HG03565 (cell line): ENCODE data around the gene SPSB1.

ENCODE experiments used
- ATAC-seq: cut with Tn5 transposase; IDR thresholded peaks from one replicate; pipeline ENCODE4 v1.9.1; 2021; ENCODE audit warnings: mild to moderate bottlenecking, moderate library complexity; ENCODE audit not compliant: unreplicated experiment

SPSB1 gene

DNA sequence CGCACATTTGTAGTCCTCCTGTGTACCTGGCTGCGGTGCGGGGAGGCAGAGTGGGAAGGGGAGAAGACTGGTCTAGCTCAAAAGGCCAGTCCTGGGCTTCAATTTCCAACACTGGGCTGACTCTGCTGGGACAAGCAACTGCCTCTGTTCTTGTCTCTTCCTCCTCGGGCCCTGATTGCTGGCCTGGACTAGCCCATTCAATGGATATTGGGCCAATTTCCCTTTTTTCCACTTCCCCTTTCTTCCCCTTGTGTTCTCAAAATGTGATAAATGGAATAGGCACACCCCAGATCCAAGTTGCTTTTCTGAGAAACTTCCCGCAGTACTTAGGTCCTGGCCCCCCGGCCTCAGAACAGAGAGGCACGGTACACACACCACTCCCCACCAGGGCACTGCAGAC lies 48.2 kb downstream of the SPSB1 start:
- no peak for ATAC-seq

DNA sequence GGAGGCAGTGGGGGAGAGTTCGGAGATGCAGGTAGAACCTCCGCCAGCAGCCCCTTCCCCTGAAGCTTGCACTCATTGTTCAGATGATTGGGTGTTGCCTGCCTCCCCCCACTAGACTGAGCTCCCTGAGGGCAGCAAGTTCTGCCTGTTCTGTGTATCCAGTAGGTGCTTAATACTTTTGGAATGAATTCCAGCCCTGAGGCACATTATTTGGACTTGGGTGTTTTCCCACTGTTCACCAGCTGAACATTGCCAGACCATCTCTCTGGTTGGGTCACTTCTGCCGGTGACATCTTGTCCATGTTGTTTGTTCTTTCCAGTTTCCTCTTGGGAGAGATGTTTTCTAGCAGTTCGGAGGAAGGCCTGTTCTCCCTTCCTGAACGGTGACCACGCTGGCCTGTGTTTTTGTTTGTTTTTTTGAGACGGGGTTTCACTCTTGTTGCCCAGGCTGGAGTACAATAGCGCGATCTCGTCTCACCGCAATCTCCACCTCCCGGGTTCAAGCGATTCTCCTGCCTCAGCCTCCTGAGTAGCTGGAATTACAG lies 48.7 kb downstream of the SPSB1 start:
- ATAC-seq, result no peak

DNA sequence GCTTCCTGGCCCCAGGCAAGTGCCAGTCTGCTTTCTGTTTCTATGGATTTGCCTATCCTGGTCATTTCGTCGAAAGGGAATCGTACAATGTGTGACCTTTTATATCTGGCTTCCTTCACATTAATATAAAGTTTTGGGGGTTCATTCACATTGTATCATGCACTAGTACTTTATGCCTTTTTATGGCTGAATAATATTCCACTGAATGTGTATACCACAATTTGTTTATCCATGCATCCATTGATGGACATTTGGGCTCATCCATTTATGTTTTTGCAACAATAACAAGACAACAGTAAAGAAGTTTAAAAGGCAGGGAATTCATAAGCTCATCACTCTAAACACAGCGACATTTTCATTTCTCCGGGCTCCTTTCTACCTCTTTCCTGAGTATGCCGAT lies 50.6 kb downstream of the SPSB1 start:
- ATAC-seq, result no peak

DNA sequence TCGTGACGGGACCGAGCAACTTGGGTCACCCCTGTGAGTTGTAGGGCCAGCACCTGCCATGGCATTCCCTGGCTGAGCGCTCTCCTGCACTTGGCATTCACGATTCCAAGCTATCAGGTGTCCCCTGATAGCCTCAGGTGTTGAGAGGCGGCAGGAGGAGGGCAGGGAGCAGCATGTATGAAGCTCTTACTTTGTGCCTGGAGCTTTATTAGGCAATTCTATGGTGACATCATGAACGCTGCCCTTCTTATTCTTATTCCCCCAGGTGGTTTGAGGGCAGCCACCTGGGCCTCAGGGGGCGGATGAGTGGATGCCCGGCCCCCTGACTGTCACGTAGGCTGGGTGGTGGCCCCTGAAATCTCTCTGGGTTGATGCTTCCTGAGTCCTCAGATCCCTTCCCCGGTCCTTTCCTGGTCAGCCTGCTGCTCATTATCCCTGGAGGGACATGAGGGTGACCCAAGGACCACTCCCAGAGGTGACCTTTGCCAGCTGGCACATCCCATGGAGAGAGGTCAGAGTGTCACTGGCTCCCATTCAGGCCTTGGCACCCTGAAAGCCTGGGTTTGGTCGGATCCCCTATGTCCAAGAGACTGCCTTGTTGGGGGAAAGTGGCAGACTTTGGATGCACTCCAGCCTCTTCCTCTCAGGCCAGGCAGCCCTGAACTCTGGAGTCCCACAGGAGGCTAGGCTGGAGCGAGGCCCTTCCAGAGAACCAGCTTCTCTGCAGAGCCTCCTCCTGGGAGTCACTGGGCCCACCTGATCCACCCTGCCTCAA lies 51.9 kb downstream of the SPSB1 start:
- ATAC-seq, result no peak

DNA sequence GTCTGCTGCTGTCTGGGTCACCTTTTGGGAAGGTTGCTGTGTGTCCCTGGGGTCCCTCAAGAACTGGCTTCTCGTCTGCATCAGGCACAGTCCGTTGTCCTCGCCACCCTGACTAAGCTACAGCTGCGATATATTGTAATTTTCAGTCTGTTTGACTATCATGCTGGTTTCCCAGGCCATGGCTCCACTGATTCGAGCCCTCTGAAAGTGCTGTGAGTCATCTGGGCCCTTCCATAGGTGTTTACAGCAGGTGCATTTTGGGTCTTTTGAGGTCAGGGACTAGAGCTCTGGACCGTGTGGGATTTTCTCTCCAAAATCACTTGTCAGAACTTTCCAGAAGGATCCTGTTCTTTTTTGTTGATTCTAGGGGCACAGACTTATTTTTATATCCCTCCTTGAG lies 52.8 kb downstream of the SPSB1 start:
- no peak for ATAC-seq

DNA sequence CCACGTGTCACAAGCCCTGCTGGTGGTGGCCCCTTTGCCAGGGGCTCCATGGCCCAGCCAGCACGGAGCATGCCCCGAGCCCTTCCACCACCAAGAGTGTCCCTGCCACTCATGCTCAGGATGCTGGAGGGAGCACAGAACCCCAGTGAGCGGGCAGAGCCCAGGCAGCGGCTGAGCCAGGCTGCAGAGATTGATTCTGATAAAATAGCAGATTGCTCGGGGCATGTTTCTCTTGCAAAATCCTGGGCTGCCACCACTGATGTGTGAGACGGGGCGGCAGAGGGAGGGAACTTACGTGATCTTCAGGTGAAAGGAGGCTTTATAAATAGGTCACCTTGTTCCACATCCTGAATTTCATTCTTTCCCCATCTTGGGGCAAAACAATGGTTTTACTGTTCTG lies 53.2 kb downstream of the SPSB1 start:
- ATAC-seq, result no peak

DNA sequence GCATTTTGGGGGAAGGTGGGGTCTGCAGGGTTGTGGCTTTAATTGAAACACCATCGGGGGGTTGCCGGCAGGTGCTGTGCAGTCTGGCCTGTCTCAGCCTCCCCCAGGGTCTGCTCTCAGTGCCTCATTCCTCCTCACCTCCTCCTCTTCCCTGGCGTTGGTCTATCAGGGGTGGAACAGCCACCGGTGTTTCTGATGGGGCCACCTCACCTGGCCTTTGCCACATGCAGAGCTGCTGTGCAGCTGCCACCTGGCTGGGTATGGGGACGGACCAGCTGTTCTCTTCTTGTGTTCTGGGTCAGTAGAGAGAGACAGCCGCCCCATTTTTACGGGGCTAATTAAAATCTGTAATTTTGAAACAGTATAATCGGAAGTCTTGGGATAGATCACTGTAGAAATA lies 53.9 kb downstream of the SPSB1 start:
- ATAC-seq, result no peak

DNA sequence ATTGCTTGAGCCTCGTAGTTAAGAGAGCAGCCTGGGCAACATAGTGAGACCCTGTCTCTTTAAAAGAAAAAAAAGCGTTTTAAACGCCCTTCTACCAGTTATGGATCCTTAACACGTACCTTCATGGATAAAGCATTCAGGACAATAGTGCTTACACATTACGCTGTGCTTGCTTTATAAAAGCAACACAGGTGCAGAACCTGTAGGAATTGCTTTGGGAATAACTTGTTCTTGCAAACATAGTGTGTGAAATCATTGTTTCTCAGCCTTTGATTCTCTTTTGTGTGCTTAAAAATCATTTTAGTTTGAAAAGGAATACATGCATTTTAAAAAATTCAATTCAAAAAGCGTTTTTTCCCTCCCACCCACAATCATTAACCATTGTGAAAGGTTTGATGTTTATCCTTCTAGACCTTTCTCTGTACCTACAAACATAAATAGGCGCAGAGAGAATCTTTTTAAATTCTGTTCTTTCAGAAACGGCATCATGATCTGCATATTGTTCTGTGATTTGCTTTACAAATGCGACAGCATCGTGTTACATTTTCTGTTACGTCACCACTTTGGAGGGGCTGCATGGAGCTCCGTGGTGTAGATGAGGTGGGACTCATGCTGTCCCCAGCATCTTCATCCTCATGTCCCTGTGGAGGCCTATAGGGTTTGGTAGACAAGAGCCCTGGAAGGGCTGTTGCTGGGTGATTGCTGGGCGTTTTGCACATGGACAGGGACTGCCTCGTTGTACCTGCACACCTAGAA lies 54.6 kb downstream of the SPSB1 start:
- ATAC-seq, result no peak

DNA sequence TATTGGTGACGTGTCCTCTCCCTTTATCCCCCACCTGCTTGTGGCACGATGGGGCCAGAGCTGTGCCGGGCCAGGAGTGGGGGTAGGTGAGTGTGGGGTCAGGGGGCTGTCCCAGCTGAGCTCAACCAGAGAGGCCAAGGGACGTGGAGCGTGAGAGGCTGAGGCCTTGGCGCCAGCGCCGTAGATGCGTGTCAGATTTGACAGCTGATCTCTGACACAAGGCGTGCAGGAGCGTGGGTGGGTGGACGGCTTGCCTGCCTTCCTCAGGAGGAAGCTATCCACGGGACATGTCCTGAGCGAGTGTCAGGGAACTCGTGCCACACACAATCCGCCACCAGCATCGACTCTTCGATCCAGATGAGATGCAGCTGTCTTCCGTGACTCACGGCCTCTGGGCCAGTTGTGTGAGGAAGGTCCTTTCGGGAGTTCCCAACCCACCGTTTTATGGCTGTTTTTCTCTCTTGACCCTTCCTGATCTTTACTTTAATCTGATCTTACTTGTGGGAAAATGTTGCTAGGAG lies 56.7 kb downstream of the SPSB1 start:
- ATAC-seq, result no peak

DNA sequence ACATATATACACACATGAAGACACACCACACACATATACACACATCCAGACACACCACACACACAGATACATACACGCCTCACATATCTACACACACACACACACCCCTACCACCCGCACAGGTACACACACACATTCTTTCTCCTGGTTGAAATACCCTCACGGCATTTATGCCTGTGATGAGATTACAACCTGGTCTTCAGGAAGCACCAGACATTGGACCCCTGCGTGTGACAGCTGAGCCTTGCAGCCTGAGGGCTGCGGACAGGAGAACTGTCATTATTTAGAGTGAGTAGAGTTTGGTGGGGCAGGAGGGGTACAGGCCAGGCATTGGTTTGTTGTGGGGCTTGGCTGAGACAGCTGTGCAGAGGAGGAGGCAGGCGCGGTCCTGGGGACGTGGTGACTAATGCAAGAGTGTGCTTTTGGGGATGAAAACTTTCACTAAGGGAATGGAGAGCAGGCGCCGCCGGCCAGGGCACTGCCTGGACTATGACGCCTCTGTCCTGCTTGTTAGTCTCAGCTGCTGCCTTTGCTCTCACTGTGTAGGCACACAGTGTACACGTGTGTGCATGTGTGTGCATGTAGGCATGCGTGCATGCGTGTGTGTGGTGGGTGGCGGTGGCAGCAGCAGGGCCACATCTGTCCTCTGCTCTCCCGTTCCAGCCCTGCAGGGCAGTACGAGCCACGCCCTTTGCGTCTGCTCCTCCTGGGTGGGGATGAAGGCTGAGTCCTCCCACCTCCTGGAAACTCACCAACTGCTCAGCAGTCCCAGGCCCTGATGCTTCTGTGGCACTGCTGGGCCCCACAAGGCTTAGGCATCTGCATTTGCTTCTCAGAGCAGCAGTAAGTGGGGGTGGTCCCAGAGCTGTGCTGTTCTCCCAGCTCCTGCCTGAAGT lies 57.6 kb downstream of the SPSB1 start:
- ATAC-seq, result no peak

DNA sequence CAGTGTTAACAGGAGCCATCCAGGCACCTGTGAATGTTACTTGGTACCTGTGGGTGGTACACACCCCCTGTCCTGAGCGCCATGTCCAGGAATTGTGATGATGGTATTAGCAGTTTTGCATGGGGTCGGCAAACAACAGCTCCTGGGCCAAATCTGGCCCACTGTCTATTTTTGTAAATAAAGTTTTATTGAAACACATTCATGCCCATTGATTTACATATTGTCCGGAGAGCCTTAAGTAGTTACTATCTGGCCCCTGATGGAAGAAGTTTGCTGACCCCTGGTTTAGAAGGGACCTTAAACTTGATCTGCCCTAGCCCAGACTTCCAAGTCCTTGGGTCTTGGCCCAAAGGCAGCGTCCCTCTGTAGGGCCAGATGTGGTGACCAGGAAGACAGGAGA lies 58.3 kb downstream of the SPSB1 start:
- ATAC-seq, result no peak

DNA sequence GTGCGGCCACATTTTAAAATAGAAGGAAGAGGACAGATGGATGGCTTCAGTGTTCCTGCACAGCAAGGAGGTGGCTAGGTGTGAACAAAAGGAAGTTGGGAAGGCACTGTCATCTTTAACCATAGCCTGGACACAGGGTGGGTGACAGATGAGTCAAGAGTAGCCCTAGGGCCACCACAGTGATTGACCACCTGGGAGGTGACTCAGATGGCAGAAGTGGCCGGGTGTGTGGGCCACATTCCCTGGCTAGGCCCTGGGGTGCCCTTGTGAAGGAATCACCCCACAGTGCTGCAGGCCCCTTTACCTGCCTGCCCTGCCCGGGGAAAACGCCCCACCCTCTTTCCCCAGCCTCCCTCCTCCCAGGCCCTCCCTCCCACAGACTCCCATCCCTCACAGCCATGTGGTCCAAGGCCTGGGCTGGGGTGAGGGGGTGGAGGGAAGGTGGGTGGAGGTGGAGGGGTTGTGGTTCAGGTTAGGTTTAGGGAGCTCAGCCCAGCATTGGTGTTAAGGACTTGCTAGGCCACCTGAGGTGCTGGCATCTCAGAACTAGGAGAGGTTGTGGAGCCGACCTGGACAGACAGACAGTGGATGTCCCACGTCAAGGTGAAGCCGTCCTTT lies 59.1 kb downstream of the SPSB1 start:
- no peak for ATAC-seq

DNA sequence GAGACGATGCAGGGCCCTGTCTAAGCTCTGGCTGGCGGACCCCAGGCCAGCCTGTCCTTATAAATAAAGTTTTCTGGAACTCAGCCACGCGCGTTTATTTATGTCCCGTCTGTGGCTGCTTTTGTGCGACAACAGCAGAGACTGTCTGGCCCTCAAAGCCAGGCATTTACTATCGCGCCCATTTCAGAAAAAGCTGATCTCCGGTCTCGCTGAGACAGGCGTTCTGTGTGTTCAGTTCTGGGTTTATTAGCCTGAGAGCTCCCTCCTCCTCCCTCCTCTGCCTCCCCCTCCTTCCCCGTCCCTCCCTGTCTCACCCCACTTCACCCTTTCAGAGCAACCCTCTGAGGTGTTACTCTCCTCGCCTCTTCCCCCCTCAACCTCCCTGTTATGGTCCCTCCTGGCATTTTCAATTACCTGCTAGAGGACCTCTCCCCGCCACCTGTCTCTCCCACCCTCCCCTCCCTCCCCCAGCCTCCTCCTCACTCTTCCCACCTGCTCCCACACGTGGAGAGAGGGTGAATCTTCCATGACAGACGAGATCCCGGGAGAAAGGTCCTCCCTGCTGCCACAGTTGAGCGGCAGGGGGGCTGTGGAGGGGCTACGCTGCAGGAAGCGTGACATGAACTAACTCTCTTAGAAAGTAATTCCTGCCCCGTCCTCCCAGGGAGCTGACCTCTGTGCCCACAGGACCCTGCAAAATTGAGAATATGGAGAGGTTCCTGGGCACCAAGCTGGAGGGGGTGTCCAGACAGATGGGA lies 59.9 kb downstream of the SPSB1 start:
- no peak for ATAC-seq

DNA sequence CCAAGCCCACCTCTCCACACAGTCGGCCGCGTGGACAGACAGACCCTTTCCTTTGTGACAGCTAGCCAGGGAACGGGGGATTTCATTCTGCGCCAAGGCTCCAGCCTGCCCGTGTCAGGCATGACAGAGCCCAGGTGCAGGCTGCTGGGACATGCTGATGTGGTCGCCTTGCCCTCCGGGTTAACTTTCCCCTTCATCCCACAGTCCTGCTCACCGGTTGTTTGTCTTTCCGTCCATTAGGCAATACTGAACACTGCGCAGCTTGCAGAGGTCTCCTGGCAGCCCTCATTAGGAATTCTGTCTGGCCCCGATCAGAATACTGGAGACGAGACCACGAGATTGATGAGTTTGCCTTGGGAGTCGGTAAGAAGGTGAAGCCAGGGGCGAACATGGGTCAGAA lies 62.8 kb downstream of the SPSB1 start:
- no peak for ATAC-seq

DNA sequence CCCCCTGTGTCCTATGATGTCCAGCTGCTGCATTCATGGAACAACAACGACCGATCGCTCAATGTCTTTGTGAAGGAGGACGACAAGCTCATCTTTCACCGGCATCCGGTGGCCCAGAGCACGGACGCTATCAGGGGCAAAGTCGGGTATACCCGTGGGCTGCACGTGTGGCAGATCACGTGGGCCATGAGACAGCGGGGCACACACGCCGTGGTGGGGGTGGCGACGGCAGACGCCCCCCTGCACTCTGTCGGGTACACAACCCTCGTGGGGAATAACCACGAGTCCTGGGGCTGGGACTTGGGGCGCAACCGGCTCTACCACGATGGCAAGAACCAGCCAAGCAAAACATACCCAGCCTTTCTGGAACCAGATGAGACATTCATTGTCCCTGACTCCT lies 63.3 kb downstream of the SPSB1 start:
- ATAC-seq, result no peak

DNA sequence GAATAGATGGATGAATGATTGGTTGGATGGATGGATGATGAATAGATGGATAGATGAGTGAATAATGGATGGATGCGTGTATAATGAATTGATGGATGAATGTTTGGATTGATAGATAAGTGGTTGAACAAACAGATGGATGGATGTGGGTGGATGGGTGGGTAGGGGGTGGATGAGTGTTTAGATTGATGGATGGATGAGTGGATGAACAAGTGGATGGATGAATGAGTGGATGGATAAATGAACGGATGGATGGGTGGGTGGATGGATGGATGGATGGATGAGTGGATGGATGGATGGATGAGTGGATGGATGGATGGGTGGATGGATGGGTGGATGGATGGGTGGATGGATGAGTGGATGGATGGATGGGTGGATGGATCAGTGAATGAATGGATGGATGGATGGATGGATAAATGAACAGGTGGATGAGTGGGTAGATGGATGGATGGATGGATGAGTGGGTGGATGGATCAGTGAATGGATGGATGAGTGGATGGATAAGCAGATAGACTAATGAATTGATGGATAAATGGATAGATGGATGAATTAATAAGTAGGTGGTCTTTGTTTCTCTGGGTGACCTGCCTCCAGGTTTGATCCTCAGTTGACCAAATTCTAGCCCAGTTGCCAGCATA lies 64.3 kb downstream of the SPSB1 start:
- ATAC-seq, result no peak

DNA sequence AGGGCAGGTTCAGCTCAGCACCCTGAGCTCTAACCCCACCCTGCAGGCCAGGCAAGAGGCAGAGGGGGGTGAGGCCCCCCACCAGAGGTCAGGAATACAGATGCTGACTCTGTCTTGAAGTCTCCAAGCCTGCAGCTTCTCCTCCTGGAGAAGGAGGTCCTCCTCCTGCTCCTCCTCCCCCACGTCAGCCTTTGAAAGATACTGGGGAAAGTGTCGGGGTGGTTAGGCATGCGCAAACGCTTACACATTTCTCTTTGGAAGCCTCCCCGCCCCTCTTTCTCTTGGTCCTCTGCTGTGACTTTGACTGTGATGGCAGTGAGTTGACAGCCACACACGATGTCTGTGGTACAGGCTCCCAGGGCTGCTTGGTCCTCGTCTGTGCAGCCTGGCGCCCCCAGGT lies 65.3 kb downstream of the SPSB1 start:
- no peak for ATAC-seq

DNA sequence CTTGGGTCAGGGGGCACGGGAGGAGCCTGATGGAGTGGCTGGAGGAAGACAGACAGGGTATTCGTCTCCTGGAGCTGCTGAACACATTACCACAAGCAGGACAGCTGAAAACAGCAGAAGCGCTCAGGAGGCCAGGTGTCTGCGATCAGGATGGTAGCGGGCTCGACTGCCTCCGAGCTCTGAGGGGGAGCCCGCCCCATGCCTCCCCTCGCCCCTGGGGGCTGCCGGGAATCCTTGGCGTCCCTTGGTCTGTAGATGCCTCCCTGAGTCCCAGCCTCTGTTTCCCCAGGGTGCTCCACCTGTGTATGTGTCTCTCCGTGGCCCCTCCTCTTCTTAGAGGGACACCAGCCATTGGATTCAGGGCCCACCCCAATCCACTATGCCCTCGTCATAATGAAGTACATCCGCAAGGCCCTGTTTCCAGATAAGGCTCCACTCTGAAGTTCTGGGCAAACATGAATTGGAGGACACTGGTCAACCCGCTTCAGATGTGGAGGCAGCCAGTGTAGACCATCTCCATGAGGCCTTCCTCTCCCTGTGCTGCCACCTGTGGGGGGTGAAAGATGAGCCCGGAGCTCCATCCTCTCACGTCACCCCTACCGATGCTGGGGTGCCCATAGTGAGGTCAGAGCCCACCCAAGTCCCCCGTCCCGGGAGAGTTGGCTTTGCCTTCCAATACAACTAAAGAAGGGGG lies 67.8 kb downstream of the SPSB1 start:
- no peak for ATAC-seq
